Stimulated activated CD8-positive, alpha-beta memory T cell treated with anti-CD3 and anti-CD28 coated beads, Interleukin-2, amount 100 ng/mL, for 48 hours (primary cell): Measurements from ENCODE around the gene CNDP1.
"Not testable (repeated sequence)": the region's sequence is repeated elsewhere in the genome, so short reads cannot be mapped to it uniquely, and the experiment has no call there.

ENCODE experiments used
- DNase-seq, 2 donors: peaks; one replicate each; pipeline ENCODE4 v3.0.0-alpha.2; 2020; ENCODE audit warnings: low read depth in 2 of 2

Gene CNDP1

GRCh38 chr18:74544898-74545297, 10.6 kb downstream of the CNDP1 start:
- no peak for DNase-seq

GRCh38 chr18:74546007-74546406, 11.7 kb downstream of the CNDP1 start:
- DNase-seq, result no peak

- DNase-seq, result no peak
Measured at GRCh38 chr18:74546751-74547530, 12.6 kb downstream of the CNDP1 start.

- no peak for DNase-seq
Measured at GRCh38 chr18:74547860-74548259, 13.6 kb downstream of the CNDP1 start.

GRCh38 chr18:74549591-74550104, 15.3 kb downstream of the CNDP1 start:
- DNase-seq, result no peak

GRCh38 chr18:74550886-74551285, 16.6 kb downstream of the CNDP1 start:
- no peak for DNase-seq

GRCh38 chr18:74551452-74551851, 17.2 kb downstream of the CNDP1 start:
- DNase-seq, result no peak

- DNase-seq, result peak; percentile 62 to 66
Measured at GRCh38 chr18:74551936-74552555, 17.7 kb downstream of the CNDP1 start.

- DNase-seq, result no peak
Measured at GRCh38 chr18:74556126-74556525, 21.8 kb downstream of the CNDP1 start.

GRCh38 chr18:74558096-74558495, 23.8 kb downstream of the CNDP1 start:
- DNase-seq, result no peak

GRCh38 chr18:74562131-74562730, 27.9 kb downstream of the CNDP1 start:
- DNase-seq, result no peak

- DNase-seq, result no peak
Measured at GRCh38 chr18:74562775-74563174, 28.5 kb downstream of the CNDP1 start.

GRCh38 chr18:74563999-74564398, 29.7 kb downstream of the CNDP1 start:
- no peak for DNase-seq

GRCh38 chr18:74565164-74565563, 30.9 kb downstream of the CNDP1 start:
- not testable (repeated sequence) for DNase-seq

GRCh38 chr18:74565993-74566392, 31.7 kb downstream of the CNDP1 start:
- not testable (repeated sequence) for DNase-seq

- DNase-seq, result no peak
Measured at GRCh38 chr18:74567822-74568221, 33.5 kb downstream of the CNDP1 start.

- no peak for DNase-seq
Measured at GRCh38 chr18:74569401-74569800, 35.1 kb downstream of the CNDP1 start.

- no peak for DNase-seq
Measured at GRCh38 chr18:74570266-74570665, 36.0 kb downstream of the CNDP1 start.

GRCh38 chr18:74571895-74572680, 37.8 kb downstream of the CNDP1 start:
- DNase-seq, result no peak

GRCh38 chr18:74573053-74573452, 38.8 kb downstream of the CNDP1 start:
- DNase-seq, result no peak

GRCh38 chr18:74574916-74575315, 40.6 kb downstream of the CNDP1 start:
- no peak for DNase-seq

GRCh38 chr18:74577019-74577418, 42.7 kb downstream of the CNDP1 start:
- no peak for DNase-seq
